SU-DHL-6 (cell line): ENCODE results near the gene MRPS26.

ENCODE experiments used
- H2AFZ ChIP-seq: fragments of 200-600 bp; sonication (generic); 2 replicates; pipeline ENCODE4 v1.6.1; 2014; ENCODE audit warnings: low read depth, mild to moderate bottlenecking, moderate library complexity, mixed read lengths, antibody characterized with exemption, low read length; ENCODE audit not compliant: severe bottlenecking
- H3F3A ChIP-seq: fragments of 200-600 bp; shearing (Covaris generic); 2 replicates; pipeline ENCODE4 v1.6.0; 2016; ENCODE audit warnings: antibody characterized with exemption, mild to moderate bottlenecking; ENCODE audit not compliant: insufficient read depth
- H3K27ac ChIP-seq: fragments of 200-600 bp; sonication (generic); 2 replicates; pipeline ENCODE4 v1.5.1; 2016; ENCODE audit warnings: low read depth, mild to moderate bottlenecking, low read length, moderate library complexity, mixed read lengths
- H3K27me3 ChIP-seq: fragments of 200-600 bp; sonication (generic), shearing (Covaris generic); 2 replicates; pipeline ENCODE4 v1.6.0; 2014; ENCODE audit warnings: mild to moderate bottlenecking, low read length
- H3K36me3 ChIP-seq: fragments of 200-600 bp; sonication (generic); 2 replicates; pipeline ENCODE4 v1.6.1; 2014; ENCODE audit warnings: mild to moderate bottlenecking, low read length, mixed read lengths
- H3K4me2 ChIP-seq: fragments of 300-600, 200-600 bp; shearing (Covaris generic), sonication (generic); 2 replicates; pipeline ENCODE4 v1.6.0; 2014; ENCODE audit warnings: low read length, low read depth, mild to moderate bottlenecking; ENCODE audit not compliant: poor library complexity, severe bottlenecking
- H3K4me3 ChIP-seq: fragments of 200-600 bp; sonication (generic); 2 replicates; pipeline ENCODE4 v1.5.1; 2014; ENCODE audit warnings: antibody characterized with exemption, low read length, mild to moderate bottlenecking, mixed read lengths; ENCODE audit not compliant: insufficient read depth, poor library complexity, severe bottlenecking
- H3K79me2 ChIP-seq: fragments of 200-600 bp; sonication (generic); 2 replicates; pipeline ENCODE4 v1.6.1; 2014; ENCODE audit warnings: mild to moderate bottlenecking, low read length, moderate library complexity; ENCODE audit not compliant: insufficient read depth
- H3K9ac ChIP-seq: fragments of 200-600 bp; sonication (generic); 2 replicates; pipeline ENCODE4 v1.7.0; 2014; ENCODE audit warnings: mild to moderate bottlenecking, low read length
- H3K9me2 ChIP-seq: fragments of 200-600 bp; sonication (generic); replicated peaks from 2 replicates; pipeline ENCODE4 v1.6.1; 2014; ENCODE audit warnings: low read length; ENCODE audit not compliant: insufficient read depth
- H3K9me3 ChIP-seq: fragments of 200-600 bp; sonication (generic); 2 replicates; pipeline ENCODE4 v1.6.1; 2014; ENCODE audit warnings: low read length, mixed read lengths; ENCODE audit not compliant: insufficient read depth
- H4K20me1 ChIP-seq: fragments of 200-600 bp; sonication (generic); 2 replicates; pipeline ENCODE4 v1.6.1; 2014; ENCODE audit warnings: low read depth, mild to moderate bottlenecking, antibody characterized with exemption, low read length, moderate library complexity, mixed read lengths
- EZH2phosphoT487 ChIP-seq: fragments of 200-600 bp; sonication (generic), shearing (Covaris generic); conservative IDR thresholded peaks from 2 replicates; pipeline ENCODE4 v1.6.1; 2018; ENCODE audit warnings: mild to moderate bottlenecking, antibody characterized with exemption, low read length, moderate library complexity, mixed read lengths
- TF ChIP-seq, protein P1 (sequence below): fragments of 200-600 bp; sonication (generic); IDR thresholded peaks from one replicate; pipeline ENCODE4 v1.5.1; 2017; ENCODE audit warnings: antibody characterized with exemption, mild to moderate bottlenecking, low read length, moderate library complexity; ENCODE audit not compliant: insufficient read depth, poor library complexity, severe bottlenecking

Gene MRPS26

DNA sequence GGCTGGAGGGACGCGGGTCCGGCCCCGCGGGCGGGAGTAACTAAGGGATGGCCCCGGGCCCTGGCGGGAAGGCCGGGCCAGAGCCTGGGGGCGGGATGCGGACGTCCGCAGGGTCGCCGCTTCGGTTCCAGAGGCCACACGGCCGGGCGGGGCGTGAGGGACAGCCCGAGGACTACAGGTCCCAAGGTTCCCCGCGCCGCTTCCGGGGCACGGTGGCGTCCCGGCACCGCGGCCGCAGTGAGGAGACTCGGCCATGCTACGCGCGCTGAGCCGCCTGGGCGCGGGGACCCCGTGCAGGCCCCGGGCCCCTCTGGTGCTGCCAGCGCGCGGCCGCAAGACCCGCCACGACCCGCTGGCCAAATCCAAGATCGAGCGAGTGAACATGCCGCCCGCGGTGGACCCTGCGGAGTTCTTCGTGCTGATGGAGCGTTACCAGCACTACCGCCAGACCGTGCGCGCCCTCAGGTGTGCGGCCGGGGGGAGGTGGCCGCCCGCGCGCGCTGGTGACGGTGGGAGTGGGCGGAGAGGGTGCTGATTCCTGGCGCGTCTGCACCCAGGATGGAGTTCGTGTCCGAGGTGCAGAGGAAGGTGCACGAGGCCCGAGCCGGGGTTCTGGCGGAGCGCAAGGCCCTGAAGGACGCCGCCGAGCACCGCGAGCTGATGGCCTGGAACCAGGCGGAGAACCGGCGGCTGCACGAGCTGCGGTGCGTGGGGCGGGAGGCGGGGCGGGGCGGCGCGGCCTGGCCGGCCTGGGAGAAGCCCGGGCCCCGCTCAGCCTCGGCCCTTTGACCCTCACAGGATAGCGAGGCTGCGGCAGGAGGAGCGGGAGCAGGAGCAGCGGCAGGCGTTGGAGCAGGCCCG lies at the start of gene MRPS26:
MRPS26 (plus strand) TSS at position 237 of the 861 bp plus-strand sequence; CDS start at position 254, 17 bp downstream.
- no peaks in the 10 kb centered on the region; the same call in 1 of the 2 replicates for H3K36me3 ChIP-seq
- H3K27me3 ChIP-seq, result no peaks in the 10 kb centered on the region
- TF ChIP-seq, protein P1, sequence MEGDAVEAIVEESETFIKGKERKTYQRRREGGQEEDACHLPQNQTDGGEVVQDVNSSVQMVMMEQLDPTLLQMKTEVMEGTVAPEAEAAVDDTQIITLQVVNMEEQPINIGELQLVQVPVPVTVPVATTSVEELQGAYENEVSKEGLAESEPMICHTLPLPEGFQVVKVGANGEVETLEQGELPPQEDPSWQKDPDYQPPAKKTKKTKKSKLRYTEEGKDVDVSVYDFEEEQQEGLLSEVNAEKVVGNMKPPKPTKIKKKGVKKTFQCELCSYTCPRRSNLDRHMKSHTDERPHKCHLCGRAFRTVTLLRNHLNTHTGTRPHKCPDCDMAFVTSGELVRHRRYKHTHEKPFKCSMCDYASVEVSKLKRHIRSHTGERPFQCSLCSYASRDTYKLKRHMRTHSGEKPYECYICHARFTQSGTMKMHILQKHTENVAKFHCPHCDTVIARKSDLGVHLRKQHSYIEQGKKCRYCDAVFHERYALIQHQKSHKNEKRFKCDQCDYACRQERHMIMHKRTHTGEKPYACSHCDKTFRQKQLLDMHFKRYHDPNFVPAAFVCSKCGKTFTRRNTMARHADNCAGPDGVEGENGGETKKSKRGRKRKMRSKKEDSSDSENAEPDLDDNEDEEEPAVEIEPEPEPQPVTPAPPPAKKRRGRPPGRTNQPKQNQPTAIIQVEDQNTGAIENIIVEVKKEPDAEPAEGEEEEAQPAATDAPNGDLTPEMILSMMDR, result no peak
- H3K79me2 ChIP-seq, result peaks cover 9% of the 10 kb centered on the region
- peak within 1 kb of the TSS; percentile 60 for H3K27ac ChIP-seq
- no peaks in the 10 kb centered on the region for H4K20me1 ChIP-seq
- peak within 1 kb of the TSS; percentile 89 for H3K9ac ChIP-seq
- peak within 1 kb of the TSS; percentile 69 for H3K4me3 ChIP-seq
- H3K9me2 ChIP-seq, result no peaks in the 10 kb centered on the region
- H3F3A ChIP-seq, result 0 out of 2 replicates have a peak, but pooled peaks cover 4% of the 10 kb centered on the region
- H3K9me3 ChIP-seq, result no peaks in the 10 kb centered on the region
- peak within 1 kb of the TSS; percentile 77 for H3K4me2 ChIP-seq
- peak within 1 kb of the TSS; percentile 76 for H2AFZ ChIP-seq

DNA sequence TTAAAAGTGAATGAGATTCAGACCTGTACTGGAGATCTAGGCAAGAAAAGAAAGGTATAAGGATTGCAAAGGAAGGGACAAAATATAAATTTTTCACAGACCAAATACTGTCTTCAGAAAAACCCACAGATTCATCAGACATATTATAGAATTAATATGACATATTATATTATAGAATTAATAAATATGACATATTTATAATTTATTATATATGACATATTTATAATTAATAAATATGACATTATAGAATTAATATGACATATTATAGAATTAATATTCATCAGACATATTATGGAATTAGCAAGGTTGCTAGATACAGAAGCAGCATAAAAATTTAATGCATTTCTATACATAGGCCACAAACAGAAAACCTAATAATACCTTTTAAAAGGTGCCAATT lies 47.1 kb upstream of the MRPS26 start:
- Histone ChIP-seq H3K9ac (no peak overlapping the region), H4K20me1 (no peaks in the 10 kb centered on the region), H2AFZ (no peak overlapping the region), H3K4me2 (no peak overlapping the region), H3K4me3 (no peak overlapping the region), H3K27ac (no peak overlapping the region), H3K27me3 (no peaks in the 10 kb centered on the region), H3K9me2 (no peaks in the 10 kb centered on the region), H3K79me2 (no peaks in the 10 kb centered on the region), H3F3A (peaks cover 5% of the 10 kb centered on the region; the same call in 1 of the 2 replicates), H3K9me3 (no peaks in the 10 kb centered on the region), H3K36me3 (no peaks in the 10 kb centered on the region)
- no peak for TF ChIP-seq EZH2phosphoT487
- TF ChIP-seq, protein P1, result no peak

DNA sequence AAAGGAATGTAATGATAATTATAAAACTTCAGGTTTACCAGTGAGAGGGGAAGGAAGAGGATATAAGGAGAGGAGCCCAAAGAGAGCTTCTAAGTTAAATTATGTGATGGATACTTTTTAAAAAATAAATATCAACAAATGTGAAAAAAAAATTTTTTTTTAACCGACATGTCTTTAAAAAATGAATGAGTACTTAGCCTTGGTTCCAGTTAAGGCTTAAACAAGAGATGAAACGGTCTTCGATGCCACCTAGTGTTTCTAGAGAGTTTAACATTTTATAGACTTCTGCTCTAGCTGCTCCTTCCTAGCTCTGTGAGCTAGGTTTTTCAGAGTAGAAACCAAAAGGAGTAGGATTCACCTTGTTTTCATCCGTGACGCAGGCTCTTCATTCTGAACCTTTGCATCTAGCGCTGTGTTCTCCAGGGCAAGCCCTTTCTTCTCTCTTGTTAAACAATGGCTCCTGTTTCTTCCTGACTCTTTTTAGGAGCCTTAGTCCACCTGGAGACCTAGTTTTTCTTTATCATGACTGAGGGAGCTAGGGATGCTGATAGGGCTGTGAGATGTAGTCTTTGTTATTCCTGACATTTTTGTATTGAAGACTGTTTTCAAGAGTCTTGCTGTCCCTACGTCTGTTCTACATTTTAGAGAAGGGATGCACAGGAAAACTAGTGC lies 44.9 kb upstream of the MRPS26 start:
- Histone ChIP-seq H4K20me1 (no peaks in the 10 kb centered on the region), H3K27me3 (no peaks in the 10 kb centered on the region), H3F3A (peaks cover 5% of the 10 kb centered on the region; the same call in 1 of the 2 replicates), H3K9me3 (no peaks in the 10 kb centered on the region), H3K4me3 (no peak overlapping the region), H2AFZ (no peak overlapping the region), H3K9me2 (no peaks in the 10 kb centered on the region), H3K79me2 (no peaks in the 10 kb centered on the region), H3K4me2 (no peak overlapping the region), H3K9ac (no peak overlapping the region), H3K36me3 (no peaks in the 10 kb centered on the region; the same call in 1 of the 2 replicates), H3K27ac (no peak overlapping the region)
- TF ChIP-seq, protein P1, result no peak
- no peak for TF ChIP-seq EZH2phosphoT487
